GM21737 (cell line): Measurements from ENCODE around the gene BANP.
A peak's percentile ranks its signal among the peaks of the same experiment; 100 is the strongest.
"Not testable (repeated sequence)": the region's sequence is repeated elsewhere in the genome, so short reads cannot be mapped to it uniquely, and the experiment has no call there.

ENCODE experiments used
- ATAC-seq: cut with Tn5 transposase; IDR thresholded peaks from one replicate; pipeline ENCODE4 v1.9.1; 2021; ENCODE audit warnings: mild to moderate bottlenecking, moderate library complexity; ENCODE audit not compliant: unreplicated experiment

BANP gene

DNA sequence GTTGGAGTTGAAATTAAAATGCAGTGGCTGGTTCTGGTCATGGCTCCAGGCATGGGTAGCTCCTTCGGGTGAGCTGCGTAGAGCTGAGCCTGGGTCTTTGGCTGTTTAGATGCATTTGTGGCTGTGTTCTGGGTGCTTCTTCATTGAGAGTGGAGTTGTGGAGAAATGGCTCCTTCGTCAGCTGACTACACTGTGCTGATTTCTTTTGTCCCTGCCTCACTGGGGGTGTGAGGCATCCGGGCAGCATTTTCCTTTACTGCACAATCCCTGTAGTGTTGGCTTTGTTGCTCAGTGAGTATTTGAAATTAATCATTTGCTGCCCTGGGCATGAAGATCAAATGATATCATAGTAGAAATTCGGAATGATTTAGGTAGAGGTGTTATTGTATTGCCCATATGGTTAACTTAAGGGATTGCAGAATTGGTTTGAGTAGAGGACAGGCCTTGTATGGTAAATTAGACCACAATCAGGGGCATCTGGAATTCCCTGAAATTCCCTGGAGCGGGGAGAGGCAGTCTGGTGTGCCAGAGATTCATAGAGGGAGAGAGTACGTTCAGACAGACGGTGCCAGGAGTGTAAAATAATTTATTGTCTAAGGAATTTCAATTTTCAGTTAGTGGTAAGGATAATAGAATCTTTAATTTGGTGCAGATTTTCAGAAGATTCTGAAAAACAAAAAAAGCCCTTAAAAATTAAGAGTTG, 92.1 kb downstream of the BANP start:
- not testable (repeated sequence) for ATAC-seq

- ATAC-seq: peak; percentile 57
Measured at GRCh38 chr16:88044121-88044581, 92.9 kb downstream of the BANP start.

DNA sequence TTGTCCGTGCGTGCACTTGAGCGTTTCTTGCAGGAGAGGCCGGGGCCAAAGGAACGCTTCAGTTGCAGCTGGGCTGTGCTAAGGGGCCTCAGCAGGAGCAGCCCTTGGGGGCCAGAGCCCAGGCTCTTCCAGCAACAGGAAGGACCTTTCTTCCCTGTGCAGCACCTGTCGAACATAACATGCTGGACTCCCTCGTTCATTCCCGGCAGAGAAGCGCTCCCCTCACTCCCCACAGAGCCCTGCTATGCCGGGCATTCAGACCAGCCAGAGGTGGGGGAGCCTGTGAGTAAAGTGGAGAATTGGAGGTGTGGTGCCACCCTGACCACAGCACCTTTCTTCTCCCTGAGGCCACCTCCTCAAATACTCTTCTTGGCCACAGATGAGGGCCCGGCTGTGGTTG, 94.1 kb downstream of the BANP start:
- not testable (repeated sequence) for ATAC-seq

DNA sequence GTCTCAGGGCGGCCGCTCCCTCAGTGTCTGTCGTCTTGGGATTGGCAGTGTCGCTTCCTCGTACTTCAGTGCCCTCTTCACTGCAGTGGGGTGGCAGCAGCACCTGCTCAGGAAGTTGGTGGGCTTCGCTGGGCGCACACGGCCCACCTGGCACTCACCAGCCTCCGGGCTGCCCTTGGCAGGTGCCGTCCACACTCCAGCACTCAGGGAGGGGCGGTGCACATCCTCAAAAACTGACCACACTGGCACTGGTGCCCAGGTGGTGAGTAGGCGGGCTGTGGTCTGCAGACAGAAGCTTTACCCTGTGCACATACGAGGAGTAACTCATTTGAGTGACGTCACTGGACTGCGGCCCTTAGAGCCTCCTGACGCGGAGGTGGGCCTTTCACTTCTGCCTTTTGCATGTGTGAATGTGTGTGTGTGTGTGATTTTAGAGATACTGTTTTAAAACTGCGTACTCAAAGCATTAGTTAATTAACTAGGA, 94.6 kb downstream of the BANP start:
- ATAC-seq: peak; percentile 66

DNA sequence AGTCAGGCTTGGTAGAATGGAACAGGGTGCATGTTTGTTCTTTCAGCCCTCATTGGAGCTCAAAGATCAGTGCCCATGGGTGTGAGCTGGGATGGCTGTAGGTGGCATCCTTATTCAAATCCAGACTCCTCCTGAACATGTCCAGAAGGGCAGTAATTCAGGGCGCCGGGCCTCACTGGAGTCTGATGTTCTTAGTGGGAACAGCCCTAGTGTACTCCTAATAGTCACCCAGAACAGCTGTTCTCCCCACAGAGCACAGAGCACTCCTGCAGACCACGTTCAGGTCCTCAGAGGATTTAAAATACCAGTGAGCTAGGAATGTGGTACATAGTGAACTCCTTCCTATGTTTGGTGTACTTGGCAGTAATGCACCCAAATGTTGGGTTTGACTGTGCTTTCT, 96.2 kb downstream of the BANP start:
- no peak for ATAC-seq

DNA sequence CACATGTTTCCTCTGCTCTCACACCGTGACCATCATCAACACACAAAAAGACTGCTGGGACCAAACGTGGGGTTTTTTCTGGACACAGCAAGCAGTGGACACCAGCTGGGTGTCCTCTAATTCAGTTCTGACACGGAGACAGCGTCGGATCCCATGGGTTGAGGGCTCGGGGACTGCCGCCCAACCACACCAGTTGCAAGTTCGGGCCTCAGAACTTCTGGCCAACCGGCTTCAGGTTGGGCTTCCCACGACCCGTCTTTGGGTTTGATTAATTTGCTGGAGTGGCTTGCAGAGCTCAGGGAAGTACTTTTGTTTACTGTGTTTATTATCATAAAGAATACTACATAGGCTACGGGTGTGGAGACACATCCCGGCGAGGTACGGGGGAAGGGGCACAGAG, 97.8 kb downstream of the BANP start:
- no peak for ATAC-seq

GRCh38 chr16:88049561-88050545, 98.6 kb downstream of the BANP start:
- no peak for ATAC-seq

DNA sequence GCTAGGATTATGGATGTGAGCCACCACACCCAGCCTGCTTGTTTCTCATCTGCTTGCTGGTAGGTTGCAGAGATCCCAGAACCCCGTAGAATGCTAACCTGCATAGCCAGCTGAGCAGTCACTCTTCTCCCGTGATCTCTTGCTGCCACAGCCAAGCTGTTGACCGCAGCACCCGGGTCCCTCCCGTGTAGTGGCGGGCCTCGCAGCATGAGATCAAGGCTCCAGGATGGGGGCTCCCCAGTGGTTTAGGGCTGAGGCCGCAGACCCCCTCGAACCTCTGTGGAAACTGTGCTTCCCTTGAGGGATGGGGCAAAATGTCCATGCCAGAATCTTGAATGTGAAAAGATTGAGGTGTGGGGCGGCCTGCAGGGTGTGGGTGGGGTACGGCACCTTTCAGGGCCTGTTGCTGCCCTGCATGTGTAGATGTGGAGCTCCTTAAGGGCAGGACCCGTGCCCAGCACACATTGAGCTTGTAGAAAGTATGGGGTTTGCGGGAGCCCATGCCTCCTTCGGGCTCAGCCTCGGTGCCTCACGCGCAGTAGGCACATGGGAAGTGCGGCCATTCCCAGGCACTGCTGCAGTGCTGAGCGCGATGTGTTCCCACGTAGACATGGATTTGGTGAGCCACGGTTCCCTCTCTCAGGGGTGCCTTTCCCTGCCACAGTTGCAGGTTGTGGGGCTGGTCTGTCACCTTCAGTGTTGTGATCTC, 99.9 kb downstream of the BANP start:
- ATAC-seq: no peak

DNA sequence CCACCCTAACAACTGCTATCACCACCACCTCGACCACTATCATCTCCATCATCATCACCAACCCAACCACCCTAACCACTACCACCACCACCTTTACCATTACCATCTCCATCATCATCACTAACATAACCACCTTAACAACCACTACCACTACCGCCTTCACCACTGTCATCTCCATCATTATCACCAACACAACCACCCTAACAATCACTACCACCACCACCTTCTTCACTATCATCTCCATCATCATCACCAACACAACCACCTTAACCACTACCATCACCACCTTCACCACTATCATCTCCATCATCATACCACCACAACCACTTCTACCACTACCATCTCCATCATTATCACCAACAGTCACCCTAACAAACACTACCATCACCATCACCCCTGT, 101.4 kb downstream of the BANP start:
- ATAC-seq: no peak

DNA sequence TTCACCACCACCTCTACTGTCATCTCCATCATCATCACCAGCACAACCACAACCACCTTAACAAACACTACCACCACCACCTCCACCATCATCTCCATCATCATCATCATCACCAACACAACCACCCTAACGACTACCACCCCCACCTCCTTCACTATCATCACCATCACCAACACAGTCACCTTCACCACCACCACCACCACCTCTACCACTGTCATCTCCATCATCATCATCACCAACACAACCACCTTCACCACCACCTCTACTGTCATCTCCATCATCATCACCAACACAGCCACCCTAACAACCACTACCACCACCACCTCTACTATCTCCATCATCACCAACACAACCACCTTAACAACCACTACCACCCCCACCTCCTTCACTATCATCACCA, 102.2 kb downstream of the BANP start:
- not testable (repeated sequence) for ATAC-seq

DNA sequence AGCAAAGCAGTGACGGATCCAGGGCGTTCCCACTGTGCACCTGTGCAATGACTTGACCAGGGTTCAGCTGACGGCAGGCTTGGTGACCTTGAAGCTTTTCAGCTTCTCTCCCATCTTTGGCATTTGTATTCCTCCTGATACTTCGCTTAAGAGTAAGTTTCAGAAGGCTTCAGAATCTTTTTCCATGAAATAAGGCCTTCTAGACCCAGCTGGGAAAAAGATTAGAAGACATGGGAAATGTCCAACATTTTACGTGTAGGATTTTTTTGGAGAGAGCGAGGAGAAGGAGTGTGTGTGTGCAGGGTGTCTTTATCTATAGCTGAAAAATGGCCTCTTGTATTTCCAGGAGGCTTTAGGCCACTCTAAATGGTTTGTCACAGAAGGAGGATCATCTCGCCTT, 104.1 kb downstream of the BANP start:
- ATAC-seq: no peak

DNA sequence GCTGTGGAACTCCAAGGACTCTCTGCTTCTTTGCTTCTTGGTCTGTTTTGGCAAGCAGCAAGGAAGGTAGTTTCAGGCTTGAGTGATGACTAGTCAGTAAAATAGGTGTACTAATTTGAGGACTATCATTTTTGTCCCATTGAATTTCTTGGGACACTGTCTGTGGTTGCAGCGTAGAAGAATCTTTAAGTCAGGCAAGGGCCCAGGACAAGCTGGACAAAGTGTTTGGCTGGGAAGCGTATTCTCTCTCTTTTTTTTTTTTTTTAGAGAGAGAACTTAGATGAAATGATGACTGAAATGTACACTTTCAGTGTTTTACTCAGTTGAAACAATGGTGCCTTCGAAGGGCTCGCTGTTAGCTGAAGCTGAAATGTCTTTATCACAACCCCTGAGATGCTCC, 105.0 kb downstream of the BANP start:
- ATAC-seq: no peak

DNA sequence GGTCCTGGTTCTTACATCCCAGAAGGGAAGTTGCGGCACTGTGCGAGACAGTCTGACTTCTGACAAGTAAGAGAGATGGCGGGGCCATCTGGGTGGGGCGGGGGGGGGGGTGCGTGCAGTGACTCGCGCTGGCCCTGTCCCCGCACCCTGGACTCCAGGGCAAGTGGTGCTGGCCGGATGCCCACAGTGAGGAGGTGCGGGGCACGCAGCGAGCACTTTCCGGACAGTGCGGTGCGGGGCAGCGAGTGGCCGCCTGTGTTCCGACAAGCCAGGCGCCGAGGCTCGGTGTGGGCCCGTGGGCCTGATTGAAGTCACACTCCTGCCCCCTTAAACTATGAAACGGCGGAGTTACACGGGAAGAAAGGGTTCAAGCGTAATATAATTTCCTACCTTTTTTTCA, 106.4 kb downstream of the BANP start:
- ATAC-seq: no peak

DNA sequence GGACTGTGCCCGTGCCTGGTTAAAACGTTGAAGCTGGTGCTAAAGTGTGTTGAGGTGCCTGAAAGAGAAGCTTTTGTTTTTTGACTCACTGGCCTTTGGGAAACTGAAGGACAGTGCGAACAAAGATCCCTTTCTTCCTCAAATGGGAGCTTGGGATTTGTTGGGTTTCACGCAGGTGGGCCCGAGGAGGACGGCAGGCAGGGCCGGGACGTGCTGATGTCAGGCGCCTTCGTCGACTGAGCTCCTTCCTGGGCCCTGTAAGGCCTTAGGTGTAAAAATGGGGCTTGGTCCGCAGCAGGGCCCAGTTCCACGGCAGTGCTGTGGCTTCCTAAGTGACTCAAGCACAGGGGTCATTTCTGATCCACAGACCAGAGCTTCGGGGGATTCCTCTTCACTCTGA, 106.9 kb downstream of the BANP start:
- no peak for ATAC-seq

DNA sequence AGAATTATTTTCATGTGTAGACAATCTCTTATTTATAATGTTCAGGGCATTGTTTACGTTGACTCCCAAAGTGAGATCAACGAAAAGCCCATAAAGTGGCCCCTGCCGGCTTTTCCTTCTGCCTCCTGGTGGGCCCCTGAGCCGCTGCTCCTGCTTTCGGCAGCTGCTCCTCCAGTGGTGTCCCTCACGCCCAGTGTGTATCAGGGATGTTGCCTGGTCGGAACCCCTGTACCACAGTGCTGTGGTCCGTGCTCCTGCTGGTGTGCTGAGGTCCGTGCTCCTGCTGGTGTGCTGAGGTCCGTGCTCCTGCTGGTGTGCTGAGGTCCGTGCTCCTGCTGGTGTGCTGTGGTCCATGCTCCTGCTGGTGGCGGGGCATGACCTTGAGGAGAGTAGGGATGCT, 107.6 kb downstream of the BANP start:
- ATAC-seq: no peak

DNA sequence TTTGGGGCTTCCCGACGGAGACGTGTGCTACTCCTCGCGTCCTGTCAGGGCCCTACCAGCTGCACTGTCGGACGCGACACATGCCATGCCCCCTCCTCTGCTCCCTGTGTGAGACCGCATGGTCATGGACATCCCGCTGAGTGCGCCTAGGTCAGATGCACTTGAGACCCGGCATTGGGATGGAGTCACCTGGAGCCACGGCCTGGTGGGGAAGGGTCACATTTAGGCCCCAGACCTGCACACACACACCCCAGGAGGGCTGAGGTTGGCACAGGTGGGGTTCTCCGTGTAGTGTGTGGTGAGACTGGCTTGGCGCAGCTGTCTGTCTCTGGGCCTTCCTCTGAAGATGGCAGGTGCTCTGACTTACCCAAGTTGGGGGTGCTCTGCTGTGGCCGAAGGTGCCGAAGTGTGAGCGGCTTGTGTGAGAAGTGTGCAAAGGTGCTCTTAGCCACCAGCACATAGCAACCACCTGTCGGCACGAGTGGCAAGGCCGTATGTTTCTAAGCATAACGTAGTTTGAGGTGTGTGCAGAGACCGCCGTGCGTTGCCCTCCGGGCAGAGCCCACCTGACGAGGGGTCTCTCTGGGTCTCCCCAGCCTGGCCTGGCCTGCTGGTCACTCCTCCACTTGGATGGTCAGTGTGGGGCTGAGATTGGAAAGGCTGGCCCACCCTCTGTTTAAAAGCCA, 108.6 kb downstream of the BANP start:
- ATAC-seq: no peak

- no peak for ATAC-seq
Measured at GRCh38 chr16:88060524-88061219, 109.4 kb downstream of the BANP start.

DNA sequence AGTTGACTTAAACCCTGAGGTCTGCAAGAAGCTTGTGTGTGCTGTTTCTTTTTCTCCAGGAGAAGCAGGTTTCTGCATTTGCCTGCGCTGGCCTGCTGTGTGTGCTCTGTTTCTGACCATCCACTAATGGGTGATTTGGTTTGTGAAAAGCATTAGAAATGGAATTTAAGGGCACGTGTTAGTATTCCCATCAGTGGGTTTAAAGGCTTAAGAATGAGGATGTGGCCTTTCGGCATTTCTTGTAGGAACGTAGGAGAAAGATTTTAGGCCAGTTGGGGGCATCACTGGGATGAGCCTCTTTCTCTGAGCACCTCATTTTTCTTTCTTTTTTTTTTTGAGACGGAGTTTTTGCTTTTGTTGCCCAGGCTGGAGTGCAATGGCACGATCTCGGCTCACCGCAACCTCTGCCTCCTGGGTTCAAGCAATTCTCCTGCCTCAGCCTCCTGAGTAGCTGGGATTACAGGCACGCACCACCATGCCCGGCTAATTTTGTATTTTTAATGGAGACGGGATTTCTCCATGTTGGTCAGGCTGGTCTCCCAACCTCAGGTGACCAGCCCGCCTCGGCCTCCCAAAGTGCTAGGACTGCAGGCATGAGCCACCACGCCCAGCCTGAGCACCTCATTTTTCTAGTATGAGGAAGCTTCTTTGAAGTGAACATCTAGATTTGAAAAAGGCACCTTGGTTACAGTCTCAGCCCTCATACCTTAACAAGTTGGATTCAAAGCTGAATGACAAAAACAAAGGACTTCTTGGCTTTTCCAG, 110.3 kb downstream of the BANP start:
- ATAC-seq: no peak
